HepG2 (cell line): ENCODE measurements around the gene UBE2O. TPM values are rescaled to one million over a fixed set of nuclear protein-coding genes. Genes with fewer than 3 reads are reported as not detected.

Experiments used
- CEBPZ ChIP-seq: IDR thresholded peaks from 2 replicates; pipeline ENCODE4 v1.6.1; 2012; ENCODE audit warnings: low read length, improper control_type of control experiment
- ETV5 ChIP-seq: IDR thresholded peaks from 2 replicates; pipeline ENCODE4 v1.6.1; 2018; ENCODE audit warnings: missing biosample characterization, missing genetic modification reagents, inconsistent platforms, borderline replicate concordance
- NFE2 ChIP-seq: sonication (generic); formaldehyde crosslinking; IDR thresholded peaks from 2 replicates; pipeline ENCODE4 v1.4.0; 2020; ENCODE audit warnings: missing genetic modification reagents
- PPARG ChIP-seq: conservative IDR thresholded peaks from 2 replicates; pipeline ENCODE4 v1.6.1; 2016; ENCODE audit warnings: missing biosample characterization, missing genetic modification reagents
- REL ChIP-seq: sonication (generic); formaldehyde crosslinking; conservative IDR thresholded peaks from 2 replicates; pipeline ENCODE4 v1.8.0; 2022; ENCODE audit warnings: mild to moderate bottlenecking, missing genetic modification reagents, moderate library complexity
- SAFB2 ChIP-seq: sonication (generic); formaldehyde crosslinking; IDR thresholded peaks from 2 replicates; pipeline ENCODE4 v1.5.1; 2020; ENCODE audit warnings: missing genetic modification reagents, low read depth, mild to moderate bottlenecking, borderline replicate concordance
- SIX1 ChIP-seq: sonication (generic); formaldehyde crosslinking; IDR thresholded peaks from 2 replicates; pipeline ENCODE4 v1.4.0; 2020; ENCODE audit warnings: missing genetic modification reagents, borderline replicate concordance
- SMAD9 ChIP-seq: sonication (generic); formaldehyde crosslinking; IDR thresholded peaks from 2 replicates; pipeline ENCODE4 v1.5.1; 2020; ENCODE audit warnings: mild to moderate bottlenecking, missing genetic modification reagents
- SRY ChIP-seq: sonication (generic); formaldehyde crosslinking; IDR thresholded peaks from 2 replicates; pipeline ENCODE4 v1.8.0; 2022; ENCODE audit warnings: mild to moderate bottlenecking, missing genetic modification reagents
- TBP ChIP-seq: sonication (generic); formaldehyde crosslinking; IDR thresholded peaks from 2 replicates; pipeline ENCODE4 v1.5.0; 2020; ENCODE audit warnings: missing genetic modification reagents
- THAP9 ChIP-seq: sonication (generic); formaldehyde crosslinking; IDR thresholded peaks from 2 replicates; pipeline ENCODE4; 2020; ENCODE audit warnings: missing genetic modification reagents, mild to moderate bottlenecking, borderline replicate concordance
- ZNF230 ChIP-seq: sonication (generic); formaldehyde crosslinking; IDR thresholded peaks from 2 replicates; pipeline ENCODE4 v1.4.0; 2020; ENCODE audit warnings: mild to moderate bottlenecking, missing genetic modification reagents
- ZNF275 ChIP-seq: sonication (generic); formaldehyde crosslinking; IDR thresholded peaks from 2 replicates; pipeline ENCODE4 v1.8.0; 2022; ENCODE audit warnings: missing genetic modification reagents, mild to moderate bottlenecking, inconsistent platforms, borderline replicate concordance
- ZNF513 ChIP-seq: sonication (generic); formaldehyde crosslinking; conservative IDR thresholded peaks from 2 replicates; pipeline ENCODE4 v1.5.0; 2020; ENCODE audit warnings: missing genetic modification reagents
- ZNF777 ChIP-seq: sonication (generic); formaldehyde crosslinking; IDR thresholded peaks from 2 replicates; pipeline ENCODE4 v1.4.0; 2020; ENCODE audit warnings: missing genetic modification reagents
- polyA plus RNA-seq, 8 experiments: library from polyadenylated mRNA; depleted of rRNA in 3 of 8; stranded (reverse) in 7 of 8; unstranded in 1 of 8; fragments of >200 nt; fragmentation: Illumina TruSeq in 4 of 8; extraction: Trizol in 4 of 8; gene quantifications; 2 replicates each; pipeline versions ENCODE4 v1.2.1 to v1.2.3, GENCODE V29; 2011 to 2016; ENCODE audit warnings: low read depth in 4 of 8, missing spikeins in 1 of 8, mixed read lengths in 1 of 8; ENCODE audit not compliant: insufficient read depth in 1 of 8
- total RNA-seq, 5 experiments: library from RNA; depleted of rRNA; stranded (reverse); fragments of >200 nt; fragmentation: Illumina TruSeq; extraction: Trizol; gene quantifications; 2 replicates each; pipeline ENCODE4 v1.2.3, GENCODE V29; 2016; ENCODE audit warnings: low read depth in 1 of 5

UBE2O gene
- total and polyA plus RNA-seq, 2 of the 13 experiments (the other 11 are each of a cell fraction or from before 2014, with no cell fraction given): 21.5 to 23.5 TPM

- no peak for TF ChIP-seq SIX1 (CRISPR knock-in tag)
- TF ChIP-seq TBP (CRISPR knock-in tag): no peak
- TF ChIP-seq THAP9 (CRISPR knock-in tag): no peak
- no peak for TF ChIP-seq REL
- no peak for TF ChIP-seq SRY (CRISPR knock-in tag)
- TF ChIP-seq ZNF777 (CRISPR knock-in tag): no peak
- TF ChIP-seq SAFB2 (CRISPR knock-in tag): no peak
- TF ChIP-seq PPARG (CRISPR knock-in tag): no peak
- TF ChIP-seq ZNF230 (CRISPR knock-in tag): no peak
- no peak for TF ChIP-seq ZNF275 (CRISPR knock-in tag)
- TF ChIP-seq SMAD9 (CRISPR knock-in tag): no peak
- TF ChIP-seq NFE2 (CRISPR knock-in tag): no peak
- TF ChIP-seq ZNF513: no peak
- no peak for TF ChIP-seq CEBPZ
- TF ChIP-seq ETV5 (CRISPR knock-in tag): no peak
- TF ChIP-seq, all 625 proteins: peak for 0
These were observed 15.1 kb upstream of the UBE2O start (continued) for GRCh38 chr17:76467809-76468633.
